UCSD-AML1 (cell line): ENCODE data around the gene MRPL52.
"Not testable (repeated sequence)": the region's sequence is repeated elsewhere in the genome, so short reads cannot be mapped to it uniquely, and the experiment has no call there.

Source experiments
- DNase-seq: peaks from one replicate; lab custom pipeline; 2025; ENCODE audit not compliant: unreplicated experiment; lab: John Stamatoyannopoulos, UW

MRPL52 gene

GRCh38 chr14:22837750-22838538 is 8.3 kb downstream of the MRPL52 start:
- DNase-seq = peak; percentile 64

- peak; percentile 76 for DNase-seq
These were observed 8.9 kb downstream of the MRPL52 start for GRCh38 chr14:22838631-22839041.

DNA sequence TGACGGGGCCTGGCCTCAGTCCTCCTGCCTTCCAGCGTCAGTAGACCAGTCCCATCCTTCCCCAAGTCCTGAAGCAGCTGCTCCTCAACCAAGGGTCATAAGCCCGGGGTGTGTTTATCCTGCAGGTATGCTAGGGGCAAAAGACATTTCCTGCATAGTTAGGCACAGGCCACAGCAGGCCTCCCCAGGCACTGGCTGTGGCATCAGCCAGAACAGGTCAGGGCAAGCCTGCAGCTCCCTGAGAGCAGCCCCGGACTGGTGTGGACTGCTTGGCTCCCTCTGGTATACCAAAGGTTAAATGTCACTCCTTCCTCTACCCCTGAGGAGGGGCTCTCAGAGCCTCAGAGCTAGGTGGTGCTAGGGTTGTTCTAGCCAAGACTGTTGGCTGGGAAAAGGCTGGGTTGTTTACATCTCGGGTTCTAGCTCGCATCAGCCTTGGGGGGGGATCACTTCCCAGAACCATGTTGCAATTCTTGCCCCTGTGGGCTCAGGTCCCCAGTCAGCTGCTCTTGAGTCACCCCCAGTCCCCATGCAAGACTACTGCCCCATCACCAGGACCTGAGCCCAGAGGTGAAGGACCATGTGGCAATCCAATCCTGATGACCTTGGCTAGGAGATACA is 9.6 kb downstream of the MRPL52 start:
- DNase-seq = no peak

DNA sequence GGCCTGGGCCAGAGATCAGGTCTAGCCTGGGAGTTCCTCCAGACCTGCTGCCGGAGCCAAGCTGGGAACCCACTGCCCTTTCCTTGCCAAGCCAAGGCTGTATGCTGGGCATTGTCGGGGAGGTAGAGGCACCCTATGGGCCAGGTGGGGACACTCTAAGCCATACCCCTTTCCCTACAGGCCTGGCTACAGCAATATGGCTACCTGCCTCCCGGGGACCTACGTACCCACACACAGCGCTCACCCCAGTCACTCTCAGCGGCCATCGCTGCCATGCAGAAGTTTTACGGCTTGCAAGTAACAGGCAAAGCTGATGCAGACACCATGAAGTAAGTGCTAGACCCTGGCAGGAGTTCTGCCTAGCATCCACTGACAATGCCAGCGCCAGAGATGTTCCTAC is 11.6 kb downstream of the MRPL52 start:
- no peak for DNase-seq

GRCh38 chr14:22841769-22842168 is 12.1 kb downstream of the MRPL52 start:
- DNase-seq = no peak

- no peak for DNase-seq
These were observed 12.8 kb downstream of the MRPL52 start for GRCh38 chr14:22842211-22843122.

- no peak for DNase-seq
These were observed 13.6 kb downstream of the MRPL52 start for GRCh38 chr14:22843123-22843925.

- DNase-seq = no peak
These were observed 14.8 kb downstream of the MRPL52 start for GRCh38 chr14:22844221-22845102.

DNA sequence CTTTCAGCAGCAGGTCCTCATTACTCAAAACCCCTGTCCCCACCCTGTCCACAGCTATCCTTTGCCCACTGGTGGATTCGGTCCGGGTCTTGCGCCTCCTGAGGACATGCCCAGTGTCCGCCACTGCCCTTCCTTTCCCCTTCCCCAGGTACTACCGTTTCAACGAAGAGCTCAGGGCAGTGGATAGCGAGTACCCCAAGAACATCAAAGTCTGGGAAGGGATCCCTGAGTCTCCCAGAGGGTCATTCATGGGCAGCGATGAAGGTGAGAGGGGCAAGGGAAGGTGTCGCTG is 15.4 kb downstream of the MRPL52 start:
- DNase-seq = no peak

DNA sequence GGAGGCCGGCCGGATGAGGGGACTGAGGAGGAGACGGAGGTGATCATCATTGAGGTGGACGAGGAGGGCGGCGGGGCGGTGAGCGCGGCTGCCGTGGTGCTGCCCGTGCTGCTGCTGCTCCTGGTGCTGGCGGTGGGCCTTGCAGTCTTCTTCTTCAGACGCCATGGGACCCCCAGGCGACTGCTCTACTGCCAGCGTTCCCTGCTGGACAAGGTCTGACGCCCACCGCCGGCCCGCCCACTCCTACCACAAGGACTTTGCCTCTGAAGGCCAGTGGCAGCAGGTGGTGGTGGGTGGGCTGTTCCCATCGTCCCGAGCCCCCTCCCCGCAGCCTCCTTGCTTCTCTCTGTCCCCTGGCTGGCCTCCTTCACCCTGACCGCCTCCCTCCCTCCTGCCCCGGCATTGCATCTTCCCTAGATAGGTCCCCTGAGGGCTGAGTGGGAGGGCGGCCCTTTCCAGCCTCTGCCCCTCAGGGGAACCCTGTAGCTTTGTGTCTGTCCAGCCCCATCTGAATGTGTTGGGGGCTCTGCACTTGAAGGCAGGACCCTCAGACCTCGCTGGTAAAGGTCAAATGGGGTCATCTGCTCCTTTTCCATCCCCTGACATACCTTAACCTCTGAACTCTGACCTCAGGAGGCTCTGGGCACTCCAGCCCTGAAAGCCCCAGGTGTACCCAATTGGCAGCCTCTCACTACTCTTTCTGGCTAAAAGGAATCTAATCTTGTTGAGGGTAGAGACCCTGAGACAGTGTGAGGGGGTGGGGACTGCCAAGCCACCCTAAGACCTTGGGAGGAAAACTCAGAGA is 16.3 kb downstream of the MRPL52 start:
- DNase-seq = no peak

DNA sequence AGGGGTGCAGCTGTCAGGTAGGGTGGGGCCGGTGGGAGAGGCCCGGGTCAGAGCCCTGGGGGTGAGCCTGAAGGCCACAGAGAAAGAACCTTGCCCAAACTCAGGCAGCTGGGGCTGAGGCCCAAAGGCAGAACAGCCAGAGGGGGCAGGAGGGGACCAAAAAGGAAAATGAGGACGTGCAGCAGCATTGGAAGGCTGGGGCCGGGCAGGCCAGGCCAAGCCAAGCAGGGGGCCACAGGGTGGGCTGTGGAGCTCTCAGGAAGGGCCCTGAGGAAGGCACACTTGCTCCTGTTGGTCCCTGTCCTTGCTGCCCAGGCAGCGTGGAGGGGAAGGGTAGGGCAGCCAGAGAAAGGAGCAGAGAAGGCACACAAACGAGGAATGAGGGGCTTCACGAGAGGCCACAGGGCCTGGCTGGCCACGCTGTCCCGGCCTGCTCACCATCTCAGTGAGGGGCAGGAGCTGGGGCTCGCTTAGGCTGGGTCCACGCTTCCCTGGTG is 17.2 kb downstream of the MRPL52 start:
- no peak for DNase-seq

GRCh38 chr14:22847661-22848341 is 18.1 kb downstream of the MRPL52 start:
- DNase-seq = peak; percentile 68

DNA sequence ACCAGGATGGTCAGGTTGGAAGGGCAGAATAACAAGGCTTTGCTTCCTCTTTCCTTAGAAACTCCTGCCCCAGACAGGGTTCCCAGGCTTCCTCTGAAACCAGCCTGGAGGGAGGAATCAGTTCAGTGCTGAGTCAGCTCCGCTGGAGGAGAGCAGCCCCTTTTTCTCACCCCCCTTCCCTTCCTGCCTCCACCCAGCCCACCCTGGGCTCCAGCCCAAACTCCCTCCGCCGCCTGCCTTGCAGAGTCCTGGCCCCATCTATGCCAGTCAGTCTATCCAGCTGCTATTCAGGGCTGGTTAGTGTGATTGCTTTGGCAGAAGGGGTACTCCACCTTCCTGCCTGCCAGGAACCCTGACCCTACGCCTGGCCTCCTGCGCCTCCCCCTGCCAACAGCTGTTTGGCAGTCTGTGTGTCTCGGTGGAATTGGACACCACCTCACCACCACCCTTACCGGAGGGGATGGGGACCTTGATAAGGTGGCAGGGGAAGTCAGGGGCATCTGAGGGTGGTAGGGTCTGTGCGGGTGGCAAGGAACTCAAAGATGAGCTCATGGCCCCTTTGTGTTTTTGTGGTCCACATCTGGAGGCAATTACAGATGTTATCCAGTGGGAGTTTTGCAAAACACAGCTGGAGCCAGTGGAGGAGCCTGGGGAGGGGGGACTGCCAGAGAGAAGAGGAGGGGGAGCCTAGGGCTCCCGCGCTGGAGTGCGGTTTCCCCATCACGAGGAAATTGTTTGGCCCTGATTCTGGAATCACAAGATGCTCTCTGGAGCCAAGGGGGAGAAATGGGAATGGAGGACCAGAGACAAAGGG is 18.9 kb downstream of the MRPL52 start:
- peak; percentile 72 for DNase-seq

DNA sequence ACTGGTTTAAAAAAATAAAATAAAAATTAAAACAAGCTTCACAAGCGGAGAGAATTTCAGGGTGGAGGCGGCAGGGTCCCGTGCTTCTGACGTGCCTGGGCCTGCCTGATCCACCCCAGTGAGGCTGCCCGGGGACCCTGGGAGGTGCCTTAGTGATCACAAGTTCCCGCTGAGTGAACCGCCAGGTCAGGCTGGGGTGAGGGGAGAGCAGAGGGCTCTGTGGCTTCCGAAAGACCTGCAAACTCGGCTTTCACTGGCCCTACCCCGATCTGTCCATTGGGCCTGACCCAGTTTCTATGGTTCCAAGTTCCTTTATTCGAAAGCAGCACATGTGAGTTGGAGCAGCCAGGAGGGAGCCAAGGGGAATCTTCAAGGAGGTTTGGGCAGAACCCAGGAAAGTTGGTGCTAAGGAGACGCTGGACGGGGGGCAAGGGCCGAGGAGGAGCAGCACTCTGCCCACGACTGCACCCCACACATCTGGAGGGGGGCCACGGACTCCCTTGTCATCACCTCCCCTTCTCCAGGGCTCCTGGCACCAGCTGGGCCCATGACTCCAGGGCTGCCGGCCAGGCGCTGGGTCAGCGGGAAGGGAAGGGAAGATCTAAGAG is 19.6 kb downstream of the MRPL52 start:
- no peak for DNase-seq

DNA sequence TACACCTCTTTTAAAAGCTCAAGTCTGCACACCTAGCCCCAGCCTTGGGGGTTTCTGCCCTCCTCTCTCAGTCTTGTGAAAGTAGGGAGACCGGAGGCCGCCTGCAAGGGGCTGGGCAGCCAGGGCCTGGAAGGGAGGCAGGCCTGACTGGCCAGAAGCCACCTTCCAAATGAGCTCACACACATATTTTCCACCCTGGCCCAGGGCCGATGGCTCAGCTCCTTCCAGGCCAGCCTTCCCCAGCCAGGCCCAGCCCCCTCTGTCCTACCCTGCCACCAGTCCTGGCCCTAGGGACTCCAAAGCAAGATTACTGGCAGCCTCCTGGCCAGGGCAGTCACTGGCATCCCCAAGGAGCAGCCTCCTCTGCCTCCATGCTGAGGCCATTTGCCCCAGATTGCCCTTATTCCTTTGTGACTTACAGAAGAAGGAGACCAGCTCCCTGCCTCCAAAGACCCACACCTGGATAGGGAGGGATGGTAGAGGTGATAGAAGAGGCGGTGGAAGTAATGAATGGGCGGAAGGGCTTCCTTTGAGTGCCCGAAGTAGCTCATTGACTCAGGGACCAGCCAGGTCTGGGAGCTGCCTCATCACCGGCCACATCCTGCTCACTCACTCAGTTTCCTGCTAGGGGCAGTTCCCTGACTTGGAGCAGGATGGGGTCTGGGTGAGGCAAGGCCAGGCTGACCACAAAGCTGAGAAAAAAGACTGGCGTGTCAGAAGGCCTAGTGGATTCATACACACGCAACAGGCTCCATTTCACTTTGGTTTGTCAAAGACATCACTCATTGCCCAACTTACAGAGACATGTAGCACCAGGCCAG is 21.5 kb downstream of the MRPL52 start:
- peak; percentile 88 for DNase-seq

DNA sequence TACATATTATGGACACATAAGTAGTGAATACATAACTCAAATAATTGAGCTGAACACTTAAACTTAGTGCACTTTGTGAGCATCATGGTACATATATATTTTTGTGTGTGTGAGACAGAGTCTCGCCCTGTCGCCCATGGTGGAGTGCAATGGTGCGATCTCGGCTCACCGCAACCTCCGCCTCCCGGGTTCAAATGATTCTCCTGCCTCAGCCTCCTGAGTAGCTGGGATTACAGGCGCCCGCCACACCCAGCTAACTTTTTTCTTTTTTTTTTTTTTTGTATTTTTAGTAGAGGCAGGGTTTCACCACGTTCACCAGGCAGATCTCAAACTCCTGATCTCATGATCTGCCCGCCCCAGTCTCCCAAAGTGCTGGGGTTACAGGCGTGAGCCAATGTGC is 22.5 kb downstream of the MRPL52 start:
- DNase-seq = not testable (repeated sequence)
